MM.1S (cell line): ENCODE data around the gene CCDC13.

ENCODE experiments used
- EZH2 ChIP-seq: fragments of 300-600 bp; sonication (generic); optimal IDR thresholded peaks from 2 replicates; pipeline ENCODE3; 2017; ENCODE audit warnings: low read depth, mild to moderate bottlenecking, antibody characterized with exemption, low read length, mixed read lengths
- EZH2phosphoT487 ChIP-seq: fragments of 300-600 bp; sonication (generic); IDR thresholded peaks from 2 replicates; pipeline ENCODE4 v1.6.1; 2018; ENCODE audit warnings: antibody characterized with exemption, low read length
- TF ChIP-seq, protein P1 (sequence below): fragments of 300-600 bp; sonication (generic); IDR thresholded peaks from 2 replicates; pipeline ENCODE4 v1.5.1; 2016; ENCODE audit warnings: antibody characterized with exemption, low read length, mixed read lengths

GRCh38 chr3:42736531-42736930, 36.5 kb downstream of the CCDC13 start:
- TF ChIP-seq, protein P1, sequence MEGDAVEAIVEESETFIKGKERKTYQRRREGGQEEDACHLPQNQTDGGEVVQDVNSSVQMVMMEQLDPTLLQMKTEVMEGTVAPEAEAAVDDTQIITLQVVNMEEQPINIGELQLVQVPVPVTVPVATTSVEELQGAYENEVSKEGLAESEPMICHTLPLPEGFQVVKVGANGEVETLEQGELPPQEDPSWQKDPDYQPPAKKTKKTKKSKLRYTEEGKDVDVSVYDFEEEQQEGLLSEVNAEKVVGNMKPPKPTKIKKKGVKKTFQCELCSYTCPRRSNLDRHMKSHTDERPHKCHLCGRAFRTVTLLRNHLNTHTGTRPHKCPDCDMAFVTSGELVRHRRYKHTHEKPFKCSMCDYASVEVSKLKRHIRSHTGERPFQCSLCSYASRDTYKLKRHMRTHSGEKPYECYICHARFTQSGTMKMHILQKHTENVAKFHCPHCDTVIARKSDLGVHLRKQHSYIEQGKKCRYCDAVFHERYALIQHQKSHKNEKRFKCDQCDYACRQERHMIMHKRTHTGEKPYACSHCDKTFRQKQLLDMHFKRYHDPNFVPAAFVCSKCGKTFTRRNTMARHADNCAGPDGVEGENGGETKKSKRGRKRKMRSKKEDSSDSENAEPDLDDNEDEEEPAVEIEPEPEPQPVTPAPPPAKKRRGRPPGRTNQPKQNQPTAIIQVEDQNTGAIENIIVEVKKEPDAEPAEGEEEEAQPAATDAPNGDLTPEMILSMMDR, result no peak
- TF ChIP-seq EZH2, result no peak
- no peak for TF ChIP-seq EZH2phosphoT487
